HEK293T (cell line): ENCODE data around the gene B9D2.
"Not testable (repeated sequence)": the region's sequence is repeated elsewhere in the genome, so short reads cannot be mapped to it uniquely, and the experiment has no call there.

Experiments used
- CTCF ChIA-PET: fragments of 350-600 bp; formaldehyde crosslinking; extraction: SDS; loops from one replicate; lab custom pipeline; 2021; ENCODE audit warnings: antibody characterized with exemption, inconsistent platforms; lab: Yijun Ruan, JAX
- POLR2A ChIA-PET: fragments of 350-600 bp; formaldehyde crosslinking; extraction: SDS; loops from one replicate; lab custom pipeline; 2020; ENCODE audit warnings: antibody characterized with exemption, inconsistent platforms; lab: Yijun Ruan, JAX
- DNase-seq: peaks from one replicate; pipeline ENCODE4 v3.0.0; 2012; ENCODE audit warnings: mixed read lengths; ENCODE audit errors: extremely low spot score
- ARNT ChIP-seq: fragments of 450-650 bp; IDR thresholded peaks from 2 replicates; pipeline ENCODE4 v1.6.1; 2017; ENCODE audit warnings: mild to moderate bottlenecking
- BHLHE40 ChIP-seq: fragments of 450-650 bp; IDR thresholded peaks from 2 replicates; pipeline ENCODE4 v1.6.1; 2016; ENCODE audit warnings: mild to moderate bottlenecking, moderate library complexity, borderline replicate concordance
- CTBP1 ChIP-seq: fragments of 450-650 bp; IDR thresholded peaks from 2 replicates; pipeline ENCODE4 v1.6.1; 2016; ENCODE audit warnings: borderline replicate concordance
- ELF4 ChIP-seq: fragments of 450-650 bp; IDR thresholded peaks from 2 replicates; pipeline ENCODE4 v1.6.1; 2017; ENCODE audit warnings: antibody characterized with exemption
- FOXA1 ChIP-seq: fragments of 450-650 bp; IDR thresholded peaks from 2 replicates; pipeline ENCODE4 v1.6.1; 2016; ENCODE audit warnings: mild to moderate bottlenecking
- FOXK2 ChIP-seq: fragments of 450-650 bp; IDR thresholded peaks from 2 replicates; pipeline ENCODE4 v1.6.1; 2016; ENCODE audit warnings: mild to moderate bottlenecking
- FOXM1 ChIP-seq: fragments of 450-650 bp; IDR thresholded peaks from 2 replicates; pipeline ENCODE4 v1.6.1; 2017; ENCODE audit warnings: mild to moderate bottlenecking, borderline replicate concordance
- HDGF ChIP-seq: fragments of 450-650 bp; IDR thresholded peaks from 2 replicates; pipeline ENCODE4 v1.6.1; 2017; ENCODE audit warnings: antibody characterized with exemption, borderline replicate concordance
- L3MBTL2 ChIP-seq: fragments of 450-650 bp; conservative IDR thresholded peaks from 2 replicates; pipeline ENCODE4 v1.6.1; 2016; ENCODE audit warnings: mild to moderate bottlenecking
- LEF1 ChIP-seq: fragments of 450-650 bp; IDR thresholded peaks from 2 replicates; pipeline ENCODE4 v1.6.1; 2017; ENCODE audit warnings: mild to moderate bottlenecking, borderline replicate concordance
- NFRKB ChIP-seq: fragments of 450-650 bp; IDR thresholded peaks from 2 replicates; pipeline ENCODE4 v1.6.1; 2016; ENCODE audit warnings: mild to moderate bottlenecking, moderate library complexity
- SP1 ChIP-seq: fragments of 450-650 bp; IDR thresholded peaks from 2 replicates; pipeline ENCODE4 v1.6.1; 2017
- SUZ12 ChIP-seq: fragments of 450-650 bp; IDR thresholded peaks from 2 replicates; pipeline ENCODE4 v1.6.1; 2016; ENCODE audit warnings: mild to moderate bottlenecking
- TARDBP ChIP-seq: fragments of 450-650 bp; IDR thresholded peaks from 2 replicates; pipeline ENCODE4 v1.6.1; 2016
- ZNF384 ChIP-seq: fragments of 450-650 bp; IDR thresholded peaks from 2 replicates; pipeline ENCODE4 v1.6.1; 2016
- TF ChIP-seq, protein P1 (sequence below): fragments of 450-650 bp; IDR thresholded peaks from 2 replicates; pipeline ENCODE4 v1.6.1; 2016

The B9D2 gene

DNA sequence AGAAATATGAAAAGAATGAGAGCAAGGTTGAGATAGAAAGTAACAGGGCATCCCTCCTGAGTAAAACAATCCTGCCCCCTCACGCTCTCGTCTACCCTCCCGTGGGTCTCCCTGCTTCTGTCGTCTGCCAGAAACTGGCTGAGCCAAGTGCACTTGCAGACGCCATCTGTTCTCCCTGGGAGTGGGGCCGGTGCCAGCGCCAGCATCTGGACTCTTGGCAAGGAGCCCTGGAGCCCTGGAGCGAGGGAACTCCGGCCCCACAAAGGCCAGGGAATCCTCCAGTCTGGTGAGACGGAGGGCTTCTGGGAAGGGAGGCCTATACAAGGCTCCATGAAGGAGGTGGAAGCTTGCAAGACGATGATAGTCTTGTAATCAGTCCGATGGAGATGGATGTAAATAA is 10.0 kb upstream of the B9D2 start:
- ChIA-PET POLR2A (no interaction called here), CTCF (no interaction called here)
- TF ChIP-seq L3MBTL2 (no peak), SP1 (no peak), CTBP1 (no peak)
- no peak for DNase-seq

DNA sequence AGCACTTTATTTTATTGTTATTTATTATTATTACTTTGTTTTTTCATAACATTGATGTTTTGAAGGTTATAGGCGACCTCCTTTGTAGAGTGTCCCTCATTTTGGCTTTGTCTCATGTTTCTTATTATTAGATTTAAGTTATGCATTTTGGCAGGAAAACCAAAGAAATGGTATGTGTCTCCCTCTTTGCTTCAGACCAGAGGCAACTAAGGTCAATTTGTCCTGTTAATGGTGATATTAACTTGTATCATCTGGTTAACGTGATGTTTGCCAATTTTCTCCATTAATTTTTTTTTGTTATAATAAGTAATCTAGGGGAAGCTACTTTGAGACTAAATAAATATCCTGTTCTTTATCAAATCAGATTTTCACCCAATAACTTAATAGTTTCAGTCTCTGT is 8.6 kb upstream of the B9D2 start:
- ChIA-PET POLR2A (interaction anchor here (1.1 kb wide), 1 partner anchor 9 kb away, joined by 3 read pairs; no protein-coding TSS in a partner anchor), CTCF (interaction anchor here (0.6 kb wide), 1 partner anchor 64 kb away, joined by 3 read pairs; no protein-coding TSS in a partner anchor)
- DNase-seq = no peak
- no peak for TF ChIP-seq CTBP1
- no peak for TF ChIP-seq FOXA1

- CTCF ChIA-PET = no interaction called here
- DNase-seq = no peak
- POLR2A ChIA-PET = no interaction called here
- TF ChIP-seq TARDBP (no peak), ELF4 (no peak), ARNT (no peak), NFRKB (no peak)
Observed at GRCh38 chr19:41371541-41371940, 7.6 kb upstream of the B9D2 start.

DNA sequence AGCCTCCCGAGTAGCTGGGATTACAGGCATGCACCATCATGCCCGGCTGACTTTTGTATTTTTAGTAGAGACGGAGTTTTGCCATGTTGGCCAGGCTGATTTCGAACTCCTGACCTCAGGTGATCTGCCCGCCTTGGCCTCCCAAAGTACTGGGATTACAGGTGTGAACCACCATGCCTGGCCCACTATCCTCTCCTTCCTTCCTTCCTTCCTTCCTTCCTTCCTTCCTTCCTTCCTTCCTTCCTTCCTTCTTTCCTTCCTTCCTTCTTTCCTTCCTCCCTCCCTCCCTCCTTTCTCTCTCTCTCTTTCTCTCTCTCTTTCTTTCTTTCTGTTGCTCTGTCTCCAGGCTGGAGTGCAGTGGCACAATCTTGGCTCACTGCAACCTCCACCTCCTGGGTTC is 7.2 kb upstream of the B9D2 start:
- POLR2A ChIA-PET, DNase-seq, CTCF ChIA-PET: not testable (repeated sequence)

DNA sequence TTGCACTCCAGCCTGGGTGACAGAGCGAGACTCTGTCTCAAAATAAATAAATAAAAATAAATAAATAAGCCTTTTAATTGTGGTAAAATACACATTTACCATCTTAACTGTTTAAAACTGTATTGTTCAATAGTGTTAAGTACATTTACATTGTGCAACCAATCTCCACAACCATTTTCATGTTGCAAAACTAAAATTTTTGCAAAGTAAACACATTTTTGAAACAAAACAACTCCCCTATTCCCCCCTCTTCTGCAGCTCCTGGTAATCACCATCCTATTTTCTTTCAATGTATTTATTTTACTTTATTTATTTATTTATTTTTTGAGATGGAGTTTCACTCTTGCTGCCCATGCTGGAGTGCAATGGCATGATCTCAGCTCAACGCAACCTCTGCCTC is 5.8 kb upstream of the B9D2 start:
- no peak for DNase-seq
- TF ChIP-seq FOXK2 = no peak
- TF ChIP-seq SUZ12 = no peak
- no peak for TF ChIP-seq SP1
- TF ChIP-seq ZNF384 = no peak
- no peak for TF ChIP-seq FOXA1
- no peak for TF ChIP-seq CTBP1
- ChIA-PET POLR2A (interaction anchor here (0.7 kb wide), 1 partner anchor 70 kb away, joined by 3 read pairs; the partner anchor contains the start of gene DMAC2), CTCF (no interaction called here)

DNA sequence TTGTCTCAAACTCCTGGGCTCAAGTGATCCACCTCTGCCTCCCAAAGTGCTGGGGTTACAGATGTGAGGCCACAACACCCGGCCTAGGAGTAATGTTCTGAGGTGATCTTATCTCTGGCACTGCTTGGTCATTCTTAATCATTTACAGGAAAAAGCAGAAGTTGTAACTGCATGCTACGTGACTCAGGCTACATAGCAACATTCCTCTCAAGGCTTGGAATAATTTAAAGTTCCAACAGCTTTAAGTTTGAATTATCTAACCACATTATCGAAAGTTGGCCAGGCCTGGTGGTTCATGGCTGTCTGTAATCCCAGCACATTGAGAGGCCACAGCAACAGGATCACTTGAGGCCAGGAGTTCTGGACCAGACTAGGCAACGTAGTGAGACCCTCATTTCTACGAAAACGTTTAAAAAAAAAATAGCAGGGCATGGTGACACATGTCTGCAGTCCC is 3.9 kb upstream of the B9D2 start:
- POLR2A ChIA-PET = interaction anchor here (1.0 kb wide), 1 partner anchor 12 kb away, joined by 3 read pairs; no protein-coding TSS in a partner anchor
- TF ChIP-seq ZNF384 = no peak
- no peak for TF ChIP-seq BHLHE40
- no peak for TF ChIP-seq FOXM1
- TF ChIP-seq ELF4 = no peak
- no peak for TF ChIP-seq SUZ12
- TF ChIP-seq FOXA1 = no peak
- no peak for TF ChIP-seq FOXK2
- TF ChIP-seq TARDBP = no peak
- TF ChIP-seq CTBP1 = no peak
- no peak for TF ChIP-seq ARNT
- TF ChIP-seq NFRKB = no peak
- TF ChIP-seq L3MBTL2 = no peak
- DNase-seq = no peak
- CTCF ChIA-PET = no interaction called here

- no peak for DNase-seq
- CTCF ChIA-PET = interaction anchor here (0.6 kb wide), 1 partner anchor 633 kb away, joined by 4 read pairs; no protein-coding TSS in a partner anchor
- POLR2A ChIA-PET = interaction anchor here (3.6 kb wide), 1 partner anchor 73 kb away, joined by 19 read pairs; the partner anchor contains the start of gene DMAC2
Observed at GRCh38 chr19:41366089-41366488, 2.1 kb upstream of the B9D2 start.

GRCh38 chr19:41364524-41365391 is 809 bp upstream of the B9D2 start:
- ChIA-PET POLR2A (interaction anchor here (0.6 to 3.6 kb wide), 6 partner anchors 11 to 495 kb away, joined by 3 to 51 read pairs (median 4); partner anchors contain the start of genes DMAC2, RPS19 and TGFB1), CTCF (interaction anchor here (0.5 to 1.3 kb wide), 2 partner anchors 12 to 74 kb away, joined by 4 read pairs; no protein-coding TSS in a partner anchor)
- TF ChIP-seq ZNF384 = no peak
- no peak for TF ChIP-seq CTBP1
- no peak for TF ChIP-seq FOXM1
- TF ChIP-seq L3MBTL2 = no peak; the same call in none of the 2 replicates
- TF ChIP-seq ELF4 = no peak
- TF ChIP-seq BHLHE40 = no peak
- no peak for TF ChIP-seq HDGF
- no peak for TF ChIP-seq TARDBP
- no peak for TF ChIP-seq SP1
- TF ChIP-seq NFRKB = no peak
- no peak for TF ChIP-seq SUZ12
- no peak for TF ChIP-seq ARNT
- TF ChIP-seq LEF1 = no peak
- TF ChIP-seq, protein P1, sequence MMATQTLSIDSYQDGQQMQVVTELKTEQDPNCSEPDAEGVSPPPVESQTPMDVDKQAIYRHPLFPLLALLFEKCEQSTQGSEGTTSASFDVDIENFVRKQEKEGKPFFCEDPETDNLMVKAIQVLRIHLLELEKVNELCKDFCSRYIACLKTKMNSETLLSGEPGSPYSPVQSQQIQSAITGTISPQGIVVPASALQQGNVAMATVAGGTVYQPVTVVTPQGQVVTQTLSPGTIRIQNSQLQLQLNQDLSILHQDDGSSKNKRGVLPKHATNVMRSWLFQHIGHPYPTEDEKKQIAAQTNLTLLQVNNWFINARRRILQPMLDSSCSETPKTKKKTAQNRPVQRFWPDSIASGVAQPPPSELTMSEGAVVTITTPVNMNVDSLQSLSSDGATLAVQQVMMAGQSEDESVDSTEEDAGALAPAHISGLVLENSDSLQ = no peak
- DNase-seq = no peak

More at GRCh38 chr19:41366089-41366488, 2.1 kb upstream of the B9D2 start:
- TF ChIP-seq ZNF384 (no peak), FOXA1 (no peak), SP1 (no peak), SUZ12 (no peak), FOXK2 (no peak), NFRKB (no peak), CTBP1 (no peak), ARNT (no peak), LEF1 (no peak), ELF4 (no peak), L3MBTL2 (no peak)
- TF ChIP-seq, protein P1 = no peak
